Keratinocyte (primary cell): ENCODE data around the gene RSPH1.

ENCODE experiments used
- EZH2 ChIP-seq: IDR thresholded peaks from one replicate; pipeline ENCODE4 v1.6.1; 2012; ENCODE audit warnings: inconsistent platforms, mild to moderate bottlenecking, low read length, moderate library complexity
- TF ChIP-seq, protein P1 (sequence below), 3 experiments: IDR thresholded peaks in 1 of 3; conservative IDR thresholded peaks in 1 of 3; optimal IDR thresholded peaks in 1 of 3; 2 replicates in 2 of 3; 3 replicates in 1 of 3; pipeline versions ENCODE3 to v1.5.1; 2011; ENCODE audit warnings: low read length in 3 of 3, mild to moderate bottlenecking in 3 of 3, moderate library complexity in 2 of 3, control low read depth in 1 of 3, inconsistent platforms in 1 of 3; ENCODE audit not compliant: insufficient read depth in 2 of 3; ENCODE audit errors: extremely low read depth in 1 of 3

DNA sequence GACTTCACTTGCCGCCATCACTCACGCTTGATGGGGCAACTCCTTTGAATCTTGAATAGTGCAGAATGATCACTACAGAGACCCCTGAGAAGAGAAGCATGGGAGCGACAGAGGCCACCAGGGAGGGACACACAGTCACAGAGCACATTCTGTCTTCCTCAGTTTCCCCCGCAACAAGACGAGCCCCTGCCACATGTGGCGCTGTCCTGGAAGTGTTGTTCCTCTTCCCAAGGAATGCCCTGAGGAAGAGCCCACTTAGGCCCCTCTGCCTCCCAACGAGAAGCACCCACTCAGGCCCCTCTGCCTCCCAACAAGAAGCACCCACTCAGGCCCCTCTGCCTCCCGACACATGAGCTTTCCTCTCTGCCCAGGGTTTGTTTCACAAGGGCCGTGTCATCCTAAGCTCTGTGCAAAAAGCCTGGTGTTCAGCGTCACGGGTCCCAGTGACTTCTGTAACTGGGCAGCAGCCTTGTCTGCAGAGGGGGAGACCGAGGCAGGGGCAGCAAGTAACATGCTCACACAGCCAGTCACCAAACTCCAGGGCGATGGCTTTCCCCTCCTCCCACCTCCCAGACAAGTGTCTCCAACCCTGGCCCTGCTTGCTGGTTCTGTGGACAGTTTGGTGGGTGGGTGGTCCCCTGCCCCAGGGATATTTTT is 37.4 kb upstream of the RSPH1 start:
- TF ChIP-seq, protein P1, sequence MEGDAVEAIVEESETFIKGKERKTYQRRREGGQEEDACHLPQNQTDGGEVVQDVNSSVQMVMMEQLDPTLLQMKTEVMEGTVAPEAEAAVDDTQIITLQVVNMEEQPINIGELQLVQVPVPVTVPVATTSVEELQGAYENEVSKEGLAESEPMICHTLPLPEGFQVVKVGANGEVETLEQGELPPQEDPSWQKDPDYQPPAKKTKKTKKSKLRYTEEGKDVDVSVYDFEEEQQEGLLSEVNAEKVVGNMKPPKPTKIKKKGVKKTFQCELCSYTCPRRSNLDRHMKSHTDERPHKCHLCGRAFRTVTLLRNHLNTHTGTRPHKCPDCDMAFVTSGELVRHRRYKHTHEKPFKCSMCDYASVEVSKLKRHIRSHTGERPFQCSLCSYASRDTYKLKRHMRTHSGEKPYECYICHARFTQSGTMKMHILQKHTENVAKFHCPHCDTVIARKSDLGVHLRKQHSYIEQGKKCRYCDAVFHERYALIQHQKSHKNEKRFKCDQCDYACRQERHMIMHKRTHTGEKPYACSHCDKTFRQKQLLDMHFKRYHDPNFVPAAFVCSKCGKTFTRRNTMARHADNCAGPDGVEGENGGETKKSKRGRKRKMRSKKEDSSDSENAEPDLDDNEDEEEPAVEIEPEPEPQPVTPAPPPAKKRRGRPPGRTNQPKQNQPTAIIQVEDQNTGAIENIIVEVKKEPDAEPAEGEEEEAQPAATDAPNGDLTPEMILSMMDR (optimal IDR thresholded peaks at IDR 0.05 in 1 of 3, IDR thresholded peaks at IDR 0.05 in 1 of 3, conservative IDR thresholded peaks at IDR 0.05 in 1 of 3; ENCODE audit: extremely low read depth in 1 of 3, insufficient read depth in 2 of 3, low read length in 3 of 3) = no peak
- no peak for TF ChIP-seq EZH2
